HepG2 (cell line): ENCODE measurements around the gene SLC7A4. TPM values are rescaled to one million over a fixed set of nuclear protein-coding genes. Genes with fewer than 3 reads are reported as not detected.

ENCODE experiments used
- ATAC-seq: fragments of 200-7000 bp; cut with Tn5 transposase; 3 replicates; pipeline ENCODE4 v1.9.1; 2020; ENCODE audit warnings: mild to moderate bottlenecking, moderate library complexity
- BruUV-seq: library from RNA; stranded (reverse); fragments of 400-500 nt; replicated peaks from 2 replicates; lab custom pipeline; 2021; lab: Mats Ljungman, UMichigan
- CTCF ChIA-PET: fragments of 300-600 bp; formaldehyde crosslinking; extraction: SDS; loops from one replicate; lab custom pipeline; 2021; ENCODE audit warnings: low total read pairs, inconsistent platforms, low intra/inter-chr PET ratio; lab: Yijun Ruan, JAX
- POLR2A ChIA-PET: fragments of 350-600 bp; sonication (Branson Sonifier 250); formaldehyde crosslinking; loops from one replicate; lab custom pipeline; 2020; ENCODE audit warnings: antibody characterized with exemption, inconsistent platforms; lab: Yijun Ruan, JAX
- DNase-seq: peaks from one replicate; pipeline ENCODE4 v3.0.0-alpha.2; 2015; ENCODE audit warnings: low spot score
- FAIRE-seq: peaks from 3 replicates; lab custom pipeline; 2011; peaks lifted over from hg19 to GRCh38; lab: Jason Lieb, UNC
- H2AFZ ChIP-seq: one replicate; pipeline ENCODE4 v1.6.1; 2011; ENCODE audit warnings: low read length, inconsistent platforms
- H3K27ac ChIP-seq: fragments of 300-600 bp; 3 replicates; pipeline ENCODE4 v1.8.0; 2011; ENCODE audit warnings: mixed run types, mild to moderate bottlenecking, mixed read lengths, low read length, inconsistent platforms; ENCODE audit not compliant: insufficient read depth; ENCODE audit errors: extremely low read length
- H3K27me3 ChIP-seq, 2 experiments: fragments of 200-600 bp in 1 of 2; 2 replicates in 1 of 2; 3 replicates in 1 of 2; pipeline versions ENCODE4 v1.6.0 to v1.8.0; 2011; ENCODE audit warnings: low read length in 2 of 2, mild to moderate bottlenecking in 2 of 2, moderate library complexity in 2 of 2, inconsistent platforms in 1 of 2; ENCODE audit not compliant: insufficient read depth in 2 of 2, control insufficient read depth in 1 of 2
- H3K36me3 ChIP-seq, 2 experiments: fragments of 200-600 bp in 1 of 2; replicated peaks in 1 of 2; 2 replicates in 1 of 2; 3 replicates in 1 of 2; pipeline versions ENCODE4 v1.5.1 to v1.8.0; 2011; ENCODE audit warnings: low read length in 2 of 2, inconsistent platforms in 1 of 2; ENCODE audit not compliant: insufficient read depth in 2 of 2, control insufficient read depth in 1 of 2
- H3K4me1 ChIP-seq: 2 replicates; pipeline ENCODE4 v1.5.1; 2012; ENCODE audit warnings: low read length, inconsistent platforms; ENCODE audit not compliant: insufficient read depth
- H3K4me2 ChIP-seq: 2 replicates; pipeline ENCODE4 v1.6.0; 2011; ENCODE audit warnings: low read depth, low read length, inconsistent platforms
- H3K4me3 ChIP-seq, 3 experiments: fragments of 200-600 bp in 1 of 3; sonication (generic), shearing (Covaris generic) in 1 of 3; replicated peaks in 1 of 3; 2 replicates each; pipeline ENCODE4 v1.5.1; 2011 to 2016; ENCODE audit warnings: low read length in 3 of 3, inconsistent platforms in 2 of 3, low read depth in 2 of 3, mild to moderate bottlenecking in 2 of 3, control low read depth in 1 of 3, mixed read lengths in 1 of 3; ENCODE audit not compliant: insufficient read depth in 1 of 3
- H3K79me2 ChIP-seq: one replicate; pipeline ENCODE4 v1.6.1; 2011; ENCODE audit warnings: low read length, inconsistent platforms; ENCODE audit not compliant: insufficient read depth
- H3K9ac ChIP-seq: 2 replicates; pipeline ENCODE4 v1.6.0; 2011; ENCODE audit warnings: mild to moderate bottlenecking, low read depth, low read length, inconsistent platforms; ENCODE audit not compliant: insufficient read depth
- H3K9me3 ChIP-seq: 2 replicates; pipeline ENCODE4 v1.5.1; 2012; ENCODE audit warnings: mild to moderate bottlenecking, low read length
- H4K20me1 ChIP-seq: 2 replicates; pipeline ENCODE4 v1.6.0; 2011; ENCODE audit warnings: inconsistent platforms, mild to moderate bottlenecking, low read length, moderate library complexity; ENCODE audit not compliant: insufficient read depth
- AGO1 ChIP-seq: fragments of 200-400 bp; formaldehyde crosslinking; IDR thresholded peaks from 2 replicates; pipeline ENCODE4 v1.6.1; 2017; ENCODE audit warnings: mild to moderate bottlenecking, low read depth, low read length, moderate library complexity; ENCODE audit not compliant: poor library complexity, severe bottlenecking
- ATF3 ChIP-seq: sonication (generic); formaldehyde crosslinking; IDR thresholded peaks from 2 replicates; pipeline ENCODE4 v1.4.0; 2020; ENCODE audit warnings: missing genetic modification reagents
- BCL6 ChIP-seq: IDR thresholded peaks from 2 replicates; pipeline ENCODE4 v1.6.1; 2016; ENCODE audit warnings: missing genetic modification reagents, missing compliant biosample characterization
- ETS1 ChIP-seq: sonication (generic); formaldehyde crosslinking; IDR thresholded peaks from 2 replicates; pipeline ENCODE4 v1.4.0; 2020; ENCODE audit warnings: missing genetic modification reagents
- ETV5 ChIP-seq: IDR thresholded peaks from 2 replicates; pipeline ENCODE4 v1.6.1; 2018; ENCODE audit warnings: missing biosample characterization, missing genetic modification reagents, inconsistent platforms, borderline replicate concordance
- GABPA ChIP-seq, 2 experiments: IDR thresholded peaks; 2 replicates each; pipeline ENCODE4 v1.6.1; 2011 to 2016; ENCODE audit warnings: low read depth in 2 of 2, low read length in 1 of 2, missing biosample characterization in 1 of 2, missing genetic modification characterization in 1 of 2
- GPBP1L1 ChIP-seq: sonication (generic); formaldehyde crosslinking; IDR thresholded peaks from 2 replicates; pipeline ENCODE4 v1.5.0; 2020; ENCODE audit warnings: mild to moderate bottlenecking, missing genetic modification reagents
- HOXA9 ChIP-seq: sonication (generic); formaldehyde crosslinking; IDR thresholded peaks from 2 replicates; pipeline ENCODE4 v1.8.1; 2022; ENCODE audit warnings: missing genetic modification reagents, mild to moderate bottlenecking, moderate library complexity, borderline replicate concordance
- KLF16 ChIP-seq, 2 experiments: sonication (generic) in 1 of 2; formaldehyde crosslinking in 1 of 2; IDR thresholded peaks; 2 replicates each; pipeline versions ENCODE4 v1.6.1 to v1.8.0; 2016 to 2023; ENCODE audit warnings: missing genetic modification reagents in 2 of 2, missing compliant biosample characterization in 1 of 2
- MLLT10 ChIP-seq: sonication (generic); formaldehyde crosslinking; IDR thresholded peaks from 2 replicates; pipeline ENCODE4 v1.4.0; 2020; ENCODE audit warnings: missing genetic modification reagents
- REST ChIP-seq, 2 experiments: IDR thresholded peaks; 2 replicates each; pipeline ENCODE4 v1.6.1; 2011 to 2012; ENCODE audit warnings: low read length in 2 of 2, borderline replicate concordance in 1 of 2, low read depth in 1 of 2, mild to moderate bottlenecking in 1 of 2, moderate library complexity in 1 of 2
- SKIL ChIP-seq: sonication (generic); formaldehyde crosslinking; IDR thresholded peaks from 2 replicates; pipeline ENCODE4 v1.8.0; 2022; ENCODE audit warnings: missing genetic modification reagents, mild to moderate bottlenecking, moderate library complexity, borderline replicate concordance
- ZNF30 ChIP-seq: sonication (generic); formaldehyde crosslinking; IDR thresholded peaks from 2 replicates; pipeline ENCODE4 v1.5.0; 2020; ENCODE audit warnings: mild to moderate bottlenecking, missing genetic modification reagents
- ZSCAN30 ChIP-seq: sonication (generic); formaldehyde crosslinking; IDR thresholded peaks from 2 replicates; pipeline ENCODE4 v1.5.0; 2020; ENCODE audit warnings: mild to moderate bottlenecking, missing genetic modification reagents
- WGBS: methylation state at CpG from one replicate; pipeline ENCODE4 v1.1.6; 2017; ENCODE audit warnings: low lambda C conversion rate; 5-methylcytosine and 5-hydroxymethylcytosine counted together
- in situ Hi-C: cut with HindIII; loops from 2 replicates; pipeline ENCODE4 v1.10.0; 2017; ENCODE audit warnings: low pct_unique_long_range_greater_than_20kb; ENCODE audit not compliant: extremely low pct_ligation_motif_present
- intact Hi-C: fragments of 100-400 bp; cut with micrococcal nuclease; formaldehyde crosslinking; loops from one replicate; pipeline ENCODE4 v1.10.0; 2022; ENCODE audit not compliant: unreplicated experiment
- polyA plus RNA-seq, 8 experiments: library from polyadenylated mRNA; depleted of rRNA in 3 of 8; stranded (reverse) in 7 of 8; unstranded in 1 of 8; fragments of >200 nt; fragmentation: Illumina TruSeq in 4 of 8; extraction: Trizol in 4 of 8; gene quantifications; 2 replicates each; pipeline versions ENCODE4 v1.2.1 to v1.2.3, GENCODE V29; 2011 to 2016; ENCODE audit warnings: low read depth in 4 of 8, missing spikeins in 1 of 8, mixed read lengths in 1 of 8; ENCODE audit not compliant: insufficient read depth in 1 of 8
- total RNA-seq, 5 experiments: library from RNA; depleted of rRNA; stranded (reverse); fragments of >200 nt; fragmentation: Illumina TruSeq; extraction: Trizol; gene quantifications; 2 replicates each; pipeline ENCODE4 v1.2.3, GENCODE V29; 2016; ENCODE audit warnings: low read depth in 1 of 5

SLC7A4 gene
- total and polyA plus RNA-seq, 2 of the 13 experiments (the other 11 are each of a cell fraction or from before 2014, with no cell fraction given) = not detected

GRCh38 chr22:21000987-21001600 is 31.3 kb downstream of the SLC7A4 start:
- WGBS = 6% methylated on average over 14 of the region's 26 CpGs
- peak overlapping the region; percentile 95 for H3K4me2 ChIP-seq
- H3K4me3 ChIP-seq = peak overlapping the region; percentile 70 to 89 (median 86)
- H3K9me3 ChIP-seq = no peaks in the 10 kb centered on the region
- in situ Hi-C loops (no loop called here), intact Hi-C loops (no loop called here)
- DNase-seq (no peak), FAIRE-seq (no peak), ATAC-seq (peak; percentile 6)
- peaks cover 18% of the 10 kb centered on the region for H3K79me2 ChIP-seq
- CTCF ChIA-PET = no interaction called here
- no peak overlapping the region for H2AFZ ChIP-seq
- H3K27ac ChIP-seq = peak overlapping the region; percentile 94
- H3K4me1 ChIP-seq = peaks cover 30% of the 10 kb centered on the region
- H3K27me3 ChIP-seq = no peaks in the 10 kb centered on the region
- POLR2A ChIA-PET = interaction anchor here (1.8 to 3.3 kb wide), 2 partner anchors 19 to 48 kb away, joined by 8 to 20 read pairs; partner anchors contain the start of gene LZTR1
- peaks cover 8 to 26% of the 10 kb centered on the region in 2 experiments; a peak in 4 of 5 replicates for H3K36me3 ChIP-seq
- H3K9ac ChIP-seq = peak overlapping the region; percentile 84
- H4K20me1 ChIP-seq = 0 out of 2 replicates have a peak, but pooled peaks cover 2% of the 10 kb centered on the region
- BruUV-seq = no TSS peak
- no peak for TF ChIP-seq ZNF30 (CRISPR knock-in tag)
- no peak for TF ChIP-seq SKIL (CRISPR knock-in tag)
- 0 out of 2 replicates have a peak, but pooled peaks have one; percentile 66 for TF ChIP-seq ETS1
- no peak for TF ChIP-seq GPBP1L1 (CRISPR knock-in tag)
- TF ChIP-seq AGO1 = no peak
- TF ChIP-seq ZSCAN30 (CRISPR knock-in tag) = peak; percentile 88
- TF ChIP-seq ETV5 (CRISPR knock-in tag) = no peak
- TF ChIP-seq ATF3 = no peak
- no peak for TF ChIP-seq REST (IDR thresholded peaks at IDR 0.05; ENCODE audit: borderline replicate concordance in 1 of 2, low read depth in 1 of 2, low read length in 2 of 2)
- no peak for TF ChIP-seq HOXA9 (CRISPR knock-in tag)
- TF ChIP-seq GABPA (IDR thresholded peaks at IDR 0.05; ENCODE audit: low read depth, low read length) = no peak
- TF ChIP-seq GABPA (CRISPR knock-in tag; IDR thresholded peaks at IDR 0.05; ENCODE audit: low read depth) = no peak
- no peak for TF ChIP-seq MLLT10 (CRISPR knock-in tag)
- 0 out of 4 replicates have a peak, but pooled peaks of 1 of the 2 experiments have one; percentile 9 for TF ChIP-seq KLF16 (CRISPR knock-in tag; IDR thresholded peaks at IDR 0.05)
- TF ChIP-seq BCL6 = no peak
